ENCODE results near the gene C2CD2. TPM values are rescaled to one million over a fixed set of nuclear protein-coding genes. Genes with fewer than 3 reads are reported as not detected.

The C2CD2 gene
- total and polyA plus RNA-seq, 10 of the 15 experiments (the other 5 are each of a cell fraction or from before 2014, with no cell fraction given), result 2.2 to 30.9 (median 9.9) TPM

- DNase-seq (ENCODE audit: low read depth, low spot score) (no peak), ATAC-seq (no peak), FAIRE-seq (no peak)
- H3K27me3 ChIP-seq (replicated peaks in 1 of 2; ENCODE audit: control insufficient read depth in 2 of 2, insufficient read depth in 2 of 2, low read length in 1 of 2), result no peaks in the 10 kb centered on the region
- no peak for TF ChIP-seq USF1 (IDR thresholded peaks at IDR 0.05; ENCODE audit: borderline replicate concordance, extremely low read length, insufficient read depth, low read depth, low read length)
- TF ChIP-seq NRF1 (conservative IDR thresholded peaks at IDR 0.05; ENCODE audit: low read depth, low read length), result no peak
- no peak for TF ChIP-seq SMAD1 (IDR thresholded peaks at IDR 0.05; ENCODE audit: low read depth, partially characterized antibody)
- TF ChIP-seq MTA3 (IDR thresholded peaks at IDR 0.05; ENCODE audit: borderline replicate concordance, low read length), result no peak
- TF ChIP-seq YY1 (IDR thresholded peaks at IDR 0.05; ENCODE audit: low read depth, low read length), result no peak
- no peak for TF ChIP-seq KLF5 (IDR thresholded peaks at IDR 0.05; ENCODE audit: partially characterized antibody)
- H3K4me3 ChIP-seq, result no peak overlapping the region
- H2AFZ ChIP-seq (ENCODE audit: control insufficient read depth, low read depth, low read length), result no peak overlapping the region
- H3K4me1 ChIP-seq (ENCODE audit: control insufficient read depth, insufficient read depth, low read length), result no peaks in the 10 kb centered on the region
- H3K9me3 ChIP-seq (replicated peaks; ENCODE audit: control insufficient read depth, insufficient read depth, low read length), result no peaks in the 10 kb centered on the region
- POLR2A ChIA-PET, result no interaction called here
- SMC1A ChIA-PET (ENCODE audit: uncharacterized antibody, unreplicated experiment), result interaction anchor here (1.2 to 1.3 kb wide), 2 partner anchors 16 to 33 kb away, joined by 3 read pairs; no protein-coding TSS in a partner anchor
- intact Hi-C loops (cut with micrococcal nuclease; ENCODE audit: unreplicated experiment), result no loop called here
- in situ Hi-C loops (cut with MboI), result no loop called here
- RAD21 ChIA-PET (ENCODE audit: unreplicated experiment), result no interaction called here
- H3K27ac ChIP-seq (ENCODE audit: control insufficient read depth, insufficient read depth), result no peak overlapping the region
- WGBS (ENCODE audit: insufficient coverage, insufficient replicate concordance, low lambda C conversion rate, missing lambda C conversion rate), result 97% methylated on average over 9 of the region's 9 CpGs
- no peaks in the 10 kb centered on the region for H3K79me2 ChIP-seq (ENCODE audit: control insufficient read depth, insufficient read depth, low read length)
- H3K36me3 ChIP-seq (ENCODE audit: control insufficient read depth in 2 of 2, insufficient read depth in 2 of 2, low read length in 1 of 2), result peaks cover 24 to 41% of the 10 kb centered on the region in 2 experiments
- H4K20me1 ChIP-seq (ENCODE audit: control insufficient read depth, insufficient read depth), result no peaks in the 10 kb centered on the region
- no peak overlapping the region for H3K9ac ChIP-seq (ENCODE audit: control insufficient read depth, insufficient read depth, low read length)
- no TSS peak for BruUV-seq (replicated peaks)
- H3K4me2 ChIP-seq (ENCODE audit: control insufficient read depth, insufficient read depth), result no peak overlapping the region
- CTCF ChIA-PET, result no interaction called here
These were observed 103.7 kb downstream of the C2CD2 start for GRCh38 chr21:41850085-41850484.

Measured in GM12878 (cell line).